ENCODE data around the gene NEK2.
"Not testable (repeated sequence)": the region's sequence is repeated elsewhere in the genome, so short reads cannot be mapped to it uniquely, and the experiment has no call there.

Gene NEK2

DNA sequence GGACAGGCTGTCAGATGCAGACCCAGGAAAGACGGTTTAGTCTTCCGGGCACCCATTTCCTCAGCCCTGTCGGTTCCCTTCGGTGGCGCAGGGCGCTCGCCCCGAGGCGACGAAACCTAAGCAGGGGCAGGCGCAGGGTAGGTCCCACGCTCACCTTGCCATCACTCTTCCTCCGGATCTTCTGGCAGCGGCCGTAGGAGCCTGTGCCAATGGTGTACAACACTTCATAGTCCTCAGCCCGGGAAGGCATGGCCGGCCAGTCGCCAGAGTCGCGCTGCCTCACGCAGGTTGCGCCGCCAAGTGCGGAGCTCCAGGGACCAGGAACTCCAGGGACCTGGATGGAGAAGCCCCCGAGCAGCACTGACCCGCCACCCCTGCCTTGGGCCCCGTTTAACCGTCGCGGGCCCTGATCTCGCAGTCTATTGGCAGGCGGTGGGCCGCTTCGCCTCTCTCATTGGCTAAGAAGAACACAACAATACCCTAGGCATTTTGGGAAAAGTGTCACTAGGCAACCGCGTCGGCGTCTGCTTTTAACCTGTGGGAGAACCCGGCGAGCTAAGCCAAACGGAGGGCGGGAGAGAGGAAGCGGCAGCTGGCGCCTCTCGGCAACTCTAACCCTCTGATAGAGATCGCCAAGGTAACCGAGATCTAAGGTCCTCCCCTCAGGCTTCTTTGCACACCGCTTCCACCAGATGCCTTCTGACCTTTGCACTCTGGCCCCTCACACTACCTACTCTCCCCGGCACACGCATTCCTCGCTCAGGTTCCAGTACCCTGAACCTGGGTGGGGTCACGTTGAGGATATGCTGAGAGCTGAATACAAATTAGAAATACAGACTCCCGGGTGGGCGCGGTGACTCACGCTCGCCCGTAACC is at the start of gene NEK2:
Gene NEK2, minus strand, starts transcription at position 392 of the 876 bp plus-strand sequence. Its CDS starts 142 bp downstream, at position 250.
- H3K4me3 ChIP-seq (ENCODE audit: low read depth, low read length) = peak within 1 kb of the TSS; percentile 80

DNA sequence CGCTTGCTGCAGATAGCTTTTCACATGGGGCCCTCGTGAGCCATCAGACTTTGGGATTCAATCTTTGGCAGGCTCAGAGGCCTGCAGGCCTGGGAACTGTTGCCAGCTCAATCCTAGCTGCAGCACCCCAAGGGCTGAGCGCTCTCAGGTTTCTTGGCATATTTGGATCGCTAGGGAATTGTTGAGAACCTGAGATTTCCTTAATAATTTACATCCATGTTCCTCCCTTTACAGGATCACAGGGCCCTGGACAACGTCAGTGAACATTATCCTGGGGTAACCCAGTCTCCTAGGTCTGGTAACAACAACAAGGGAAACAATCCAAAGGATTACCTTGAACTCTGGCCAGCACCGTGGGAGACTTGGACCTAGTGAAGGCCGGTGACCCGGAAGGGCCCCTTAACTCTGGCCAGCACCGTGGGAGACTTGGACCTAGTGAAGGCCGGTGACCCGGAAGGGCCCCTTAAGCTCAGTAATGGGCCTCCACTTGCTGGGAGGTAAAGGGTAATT is 49.3 kb upstream of the NEK2 start:
- no peak overlapping the region for H3K4me3 ChIP-seq (ENCODE audit: low read depth, low read length)

DNA sequence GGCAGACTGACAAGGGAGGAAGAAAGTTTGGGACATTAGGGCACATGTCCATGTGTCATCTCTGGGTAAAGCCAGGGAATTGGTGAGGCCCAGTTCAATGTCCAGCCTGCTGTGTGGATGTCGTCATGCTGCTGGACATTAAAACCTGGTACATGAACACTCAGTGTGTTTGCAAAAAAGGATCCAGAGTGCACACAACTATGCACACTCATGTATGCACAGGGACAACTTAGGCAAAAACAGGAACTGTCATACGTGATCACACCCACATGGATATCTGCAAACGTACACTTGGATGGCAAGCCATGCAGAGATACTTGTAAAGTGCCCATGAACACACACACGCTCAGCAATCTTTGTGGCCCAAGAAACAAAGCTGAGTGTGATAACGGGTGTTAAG is 47.9 kb upstream of the NEK2 start:
- H3K4me3 ChIP-seq (ENCODE audit: low read depth, low read length) = no peak overlapping the region

DNA sequence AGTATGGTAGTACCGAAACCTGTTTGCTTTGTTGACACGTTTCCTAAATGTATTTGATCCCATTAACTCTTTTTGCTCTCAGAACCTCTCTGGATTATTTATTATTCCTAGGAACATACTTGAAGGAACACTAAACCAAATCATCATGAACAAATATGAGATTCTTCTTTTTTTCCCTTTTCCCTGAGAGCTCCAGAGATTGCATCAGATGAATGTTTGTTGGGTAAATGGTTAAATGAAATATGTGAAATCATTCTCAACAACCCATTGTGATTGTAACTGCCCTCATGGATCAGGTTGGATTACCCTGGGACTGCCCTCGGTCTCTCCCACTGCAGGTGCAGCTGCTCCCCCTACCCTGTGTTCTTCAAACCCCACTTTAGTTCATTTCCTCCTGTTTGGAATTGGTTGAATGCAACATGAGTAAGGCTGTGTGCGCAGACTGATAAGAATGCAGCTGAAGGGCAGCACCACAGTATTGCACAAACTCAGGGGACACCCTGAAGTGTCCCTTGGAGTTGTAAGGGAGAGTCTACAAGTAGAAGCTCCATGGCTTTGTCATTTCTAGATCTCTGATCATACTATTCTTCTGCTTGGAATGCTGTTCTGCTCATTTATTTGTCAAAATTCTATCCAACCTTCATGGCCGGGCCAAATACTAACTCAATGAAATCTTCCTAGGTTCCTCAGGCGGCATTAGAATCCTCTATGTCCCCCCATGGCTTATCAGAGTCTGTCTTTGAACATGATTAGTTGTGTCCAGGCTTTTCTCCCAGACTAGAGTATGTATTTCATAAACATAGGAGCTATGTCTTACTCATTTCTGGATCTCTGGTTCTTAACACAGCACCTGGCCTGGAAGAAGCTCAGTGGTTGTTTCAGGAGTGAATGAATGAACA is 47.1 kb upstream of the NEK2 start:
- H3K4me3 ChIP-seq (ENCODE audit: low read depth, low read length) = no peak overlapping the region

DNA sequence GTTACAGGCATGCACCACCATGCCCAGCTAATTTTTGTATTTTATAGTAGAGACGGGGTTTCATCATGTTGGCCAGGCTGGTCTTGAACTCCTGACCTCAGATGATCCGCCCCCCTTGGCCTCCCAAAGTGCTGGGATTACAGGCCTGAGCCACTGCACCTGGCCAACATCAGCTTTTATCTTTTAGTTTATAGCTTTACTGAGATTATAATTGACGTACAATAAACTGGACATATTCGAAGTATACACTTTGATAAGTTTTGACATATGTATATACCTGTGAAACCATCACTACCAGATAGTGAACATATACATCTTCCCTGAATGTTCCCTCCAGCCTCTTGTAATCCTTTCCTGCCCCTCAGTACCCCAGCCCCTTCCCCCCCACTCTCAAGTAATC is 41.1 kb upstream of the NEK2 start:
- H3K4me3 ChIP-seq (ENCODE audit: low read depth, low read length) = not testable (repeated sequence)

DNA sequence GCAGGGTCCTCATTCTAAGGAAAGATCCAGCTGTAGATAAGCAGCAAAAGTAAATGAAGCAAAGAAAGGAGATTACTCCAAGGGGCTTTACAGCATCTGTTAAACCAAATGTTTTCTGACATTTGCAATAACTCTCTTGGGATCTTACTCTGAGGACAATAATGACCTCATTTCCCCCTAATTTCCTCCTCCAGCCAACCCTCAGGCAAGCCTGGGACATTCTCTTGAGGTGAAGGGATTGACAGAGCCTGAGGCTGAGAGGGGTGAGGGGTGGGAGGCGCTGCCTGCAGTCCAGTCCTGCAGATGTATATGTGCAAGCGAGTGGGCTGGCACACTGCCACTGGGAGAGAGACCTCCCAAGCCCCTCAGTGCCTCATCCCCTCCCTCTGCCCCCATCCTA is 40.5 kb upstream of the NEK2 start:
- no peak overlapping the region for H3K4me3 ChIP-seq (ENCODE audit: low read depth, low read length)

DNA sequence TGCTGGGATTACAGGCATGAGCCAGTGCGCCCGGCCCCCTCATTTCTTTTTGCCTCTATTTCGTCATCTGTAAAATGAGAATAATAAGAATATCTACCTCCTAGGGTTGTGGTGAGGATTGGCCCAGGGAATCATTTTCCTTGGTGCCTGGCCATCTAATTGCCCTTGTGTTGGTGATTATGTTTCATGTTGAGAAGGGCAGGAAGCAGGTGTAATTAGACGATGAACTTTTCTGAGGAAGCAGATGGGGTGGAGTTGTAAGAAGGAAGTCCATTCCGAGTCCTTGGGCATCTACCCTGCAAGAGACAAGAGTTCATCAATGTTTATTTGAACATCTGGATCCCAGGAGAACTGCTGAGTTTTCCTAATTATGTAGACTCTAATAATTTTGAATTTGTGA is 38.7 kb upstream of the NEK2 start:
- no peak overlapping the region for H3K4me3 ChIP-seq (ENCODE audit: low read depth, low read length)

DNA sequence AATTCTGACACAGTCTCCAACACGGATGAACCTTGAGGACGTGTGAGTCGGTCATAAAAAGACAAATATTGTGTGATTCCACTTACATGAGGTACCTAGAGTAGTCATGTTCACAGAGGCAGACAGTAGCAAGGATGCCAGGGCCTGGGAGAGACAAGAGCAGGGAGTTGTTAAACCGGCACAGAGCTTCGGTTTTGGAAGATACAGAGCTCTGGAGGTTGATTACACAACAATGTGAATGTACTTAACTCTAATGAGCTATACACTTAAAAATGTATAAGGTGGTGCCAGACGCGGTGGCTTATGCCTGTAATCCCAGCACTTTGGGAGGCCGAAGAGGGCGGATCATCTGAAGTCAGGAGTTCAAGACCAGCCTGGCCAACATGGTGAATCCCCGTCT is 37.8 kb upstream of the NEK2 start:
- H3K4me3 ChIP-seq (ENCODE audit: low read depth, low read length) = no peak overlapping the region

DNA sequence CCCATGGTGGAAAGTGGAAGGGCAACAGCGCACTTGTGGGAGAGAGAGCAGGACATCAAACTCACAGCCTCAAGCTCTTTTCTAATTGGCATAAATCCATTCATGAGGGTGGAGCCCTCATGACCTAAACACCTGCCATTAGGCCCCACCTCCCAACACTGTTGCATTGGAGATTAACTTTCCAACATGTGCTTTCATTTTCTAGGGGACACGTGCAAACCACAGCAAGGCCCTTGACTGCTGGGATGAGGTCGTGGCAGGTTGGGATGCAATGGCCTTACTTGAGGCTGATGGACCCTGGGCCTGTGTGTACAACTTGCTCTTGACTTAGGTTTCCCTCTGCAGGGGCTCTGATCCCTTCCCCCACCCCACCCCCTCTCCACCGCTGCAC is 35.9 kb upstream of the NEK2 start:
- no peak overlapping the region for H3K4me3 ChIP-seq (ENCODE audit: low read depth, low read length)

DNA sequence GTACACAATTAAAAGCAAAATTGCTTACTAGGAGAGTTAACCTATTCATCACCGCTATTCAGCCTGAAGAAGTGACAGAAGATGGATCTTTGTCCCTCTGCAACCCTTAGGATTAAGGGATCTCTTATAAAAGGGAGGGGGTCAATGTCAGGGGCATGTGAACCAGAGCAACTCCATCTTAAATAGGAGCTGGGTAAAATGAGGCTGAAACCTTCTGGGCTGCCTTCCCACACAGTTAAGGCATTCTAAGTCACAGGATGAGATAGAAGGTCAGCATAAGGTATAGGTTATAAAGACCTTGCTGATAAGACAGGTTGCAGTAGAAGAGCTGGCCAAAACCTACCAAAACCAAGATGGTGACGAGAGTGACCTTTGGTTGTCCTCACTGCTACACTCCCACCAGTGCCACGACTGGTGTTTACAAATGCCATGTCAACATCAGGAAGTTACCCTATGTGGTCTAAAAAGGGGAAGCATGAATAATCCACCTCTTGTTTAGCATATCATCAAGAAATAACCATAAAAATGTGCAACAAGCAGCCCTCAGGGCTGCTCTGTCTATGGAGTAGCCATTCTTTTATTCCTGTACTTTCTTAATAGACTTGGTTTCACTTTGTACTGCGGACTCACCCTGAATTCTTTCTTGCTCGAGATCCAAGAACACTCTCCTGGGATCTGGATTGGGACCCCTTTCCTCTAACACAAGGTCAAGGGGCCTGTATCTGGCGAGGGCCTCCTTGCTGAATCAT is 35.3 kb upstream of the NEK2 start:
- no peak overlapping the region for H3K4me3 ChIP-seq (ENCODE audit: low read depth, low read length)

DNA sequence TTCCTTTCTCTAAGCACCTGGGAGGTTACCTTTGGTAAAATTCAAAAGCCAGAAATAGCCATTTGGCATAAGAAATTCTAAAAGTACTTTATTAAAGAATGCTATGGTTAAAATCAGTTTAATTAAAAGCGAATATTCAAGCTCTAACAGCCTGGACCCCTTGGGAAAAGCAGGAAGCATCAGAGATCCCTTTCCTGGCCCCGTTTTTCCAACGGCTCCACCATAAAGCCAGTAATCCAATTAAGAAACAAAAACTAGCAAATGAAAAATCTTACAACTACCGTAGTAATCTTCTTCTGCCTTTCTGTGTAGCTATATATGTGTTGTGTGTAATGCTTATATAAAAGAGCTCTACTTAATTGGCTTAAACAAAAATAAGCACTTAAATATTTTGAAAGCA is 33.5 kb upstream of the NEK2 start:
- H3K4me3 ChIP-seq (ENCODE audit: low read depth, low read length) = no peak overlapping the region

DNA sequence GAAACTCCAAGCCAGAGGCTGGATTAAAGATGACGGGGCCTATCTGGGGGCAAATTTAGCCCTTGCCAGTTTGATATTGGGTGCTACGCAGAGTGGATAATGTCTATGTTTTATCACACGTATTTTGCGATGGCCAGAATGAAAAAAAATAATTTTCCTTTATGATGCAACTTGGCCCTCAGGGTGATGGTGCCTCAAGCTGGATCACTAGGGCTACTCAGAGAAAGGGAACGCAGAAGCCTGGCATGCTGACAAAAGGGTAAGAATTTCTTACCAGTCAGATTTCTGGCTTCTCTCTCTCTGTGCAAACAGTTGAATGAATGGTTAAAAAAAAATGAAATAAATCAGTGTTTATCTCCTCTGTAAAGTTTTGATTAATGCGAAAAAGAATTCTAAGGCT is 32.6 kb upstream of the NEK2 start:
- H3K4me3 ChIP-seq (ENCODE audit: low read depth, low read length) = no peak overlapping the region

DNA sequence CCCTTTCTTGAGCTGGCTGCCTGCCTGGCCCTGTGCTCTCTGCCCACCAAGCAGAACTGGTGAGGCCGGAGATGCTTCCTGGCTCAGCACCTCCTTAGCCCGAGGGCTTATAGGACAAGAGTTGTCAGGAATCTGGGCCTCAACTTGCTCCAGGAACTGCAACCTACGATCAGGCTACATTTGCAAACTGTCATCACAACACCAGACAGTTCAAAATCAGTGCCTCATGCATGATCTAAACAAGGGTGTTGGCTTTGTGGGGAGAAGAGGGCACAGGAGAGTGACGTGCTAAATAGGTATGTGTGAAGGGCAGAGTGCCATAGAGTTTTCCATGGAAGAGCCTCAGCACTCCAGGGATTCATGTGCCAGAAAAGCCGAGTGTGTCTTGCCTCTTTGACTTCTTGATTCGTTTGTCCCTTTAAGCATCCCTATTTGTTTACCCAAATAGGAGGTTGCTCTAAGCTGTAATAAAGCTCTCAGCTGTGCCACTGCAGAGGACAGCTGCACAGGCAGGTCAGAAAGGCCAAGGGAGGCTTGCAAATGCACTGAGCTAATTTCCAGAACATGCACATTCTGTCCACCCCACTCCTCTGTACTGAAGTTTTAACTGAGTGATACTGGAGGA is 30.2 kb upstream of the NEK2 start:
- no peak overlapping the region for H3K4me3 ChIP-seq (ENCODE audit: low read depth, low read length)

DNA sequence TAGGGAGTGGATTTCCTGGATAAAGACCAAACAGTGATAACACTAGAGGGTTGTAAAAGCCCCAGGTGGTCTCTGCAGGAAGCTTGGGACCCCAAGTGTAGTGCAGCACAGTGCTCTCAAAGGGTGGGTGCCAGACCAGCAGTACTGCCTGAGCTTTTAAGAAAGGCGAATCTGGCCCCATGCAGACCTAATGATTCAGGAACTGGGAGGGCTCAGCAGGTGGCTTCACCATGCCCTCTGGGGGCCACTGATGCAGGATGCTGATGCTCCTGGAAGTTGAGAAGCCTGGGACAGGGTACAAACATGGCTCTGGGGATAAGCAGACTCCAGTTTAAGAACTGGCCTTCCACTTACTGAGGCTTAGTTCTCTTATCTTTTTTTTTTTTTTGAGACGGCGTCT is 29.1 kb upstream of the NEK2 start:
- H3K4me3 ChIP-seq (ENCODE audit: low read depth, low read length) = no peak overlapping the region

DNA sequence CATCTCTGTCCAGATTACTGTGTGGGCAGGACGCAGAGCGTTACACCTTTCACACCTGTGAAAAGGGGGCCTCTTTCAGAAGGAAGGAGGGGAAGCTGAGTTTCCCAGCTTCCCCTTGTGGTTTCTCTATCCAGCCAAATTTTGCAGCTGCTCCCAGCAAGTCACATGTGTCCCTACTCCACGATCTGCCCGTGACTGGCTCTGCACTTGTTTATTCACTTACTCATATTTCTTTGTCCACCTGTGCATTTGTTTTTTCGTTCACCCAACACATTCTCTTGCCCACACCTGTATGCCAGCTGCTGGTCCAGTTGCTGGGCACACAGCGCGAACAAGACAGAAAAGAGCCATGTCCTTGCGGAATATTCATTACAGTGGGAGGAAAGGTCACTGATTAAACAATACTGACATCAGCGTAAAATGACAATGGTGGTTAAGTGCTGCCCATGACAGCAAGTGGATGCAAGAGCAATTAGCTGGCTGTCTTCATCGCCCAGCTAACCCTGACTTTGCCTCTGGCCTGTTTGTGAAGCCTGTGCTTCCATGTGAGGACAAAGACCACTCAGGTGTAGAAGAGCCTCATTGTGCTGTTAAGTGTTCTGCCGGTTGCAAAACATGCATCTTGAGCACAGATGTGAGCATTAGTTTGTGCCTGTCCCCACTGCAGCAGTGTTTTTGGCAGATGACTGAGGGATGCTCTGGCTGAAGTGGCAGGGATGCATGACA is 28.6 kb upstream of the NEK2 start:
- no peak overlapping the region for H3K4me3 ChIP-seq (ENCODE audit: low read depth, low read length)

DNA sequence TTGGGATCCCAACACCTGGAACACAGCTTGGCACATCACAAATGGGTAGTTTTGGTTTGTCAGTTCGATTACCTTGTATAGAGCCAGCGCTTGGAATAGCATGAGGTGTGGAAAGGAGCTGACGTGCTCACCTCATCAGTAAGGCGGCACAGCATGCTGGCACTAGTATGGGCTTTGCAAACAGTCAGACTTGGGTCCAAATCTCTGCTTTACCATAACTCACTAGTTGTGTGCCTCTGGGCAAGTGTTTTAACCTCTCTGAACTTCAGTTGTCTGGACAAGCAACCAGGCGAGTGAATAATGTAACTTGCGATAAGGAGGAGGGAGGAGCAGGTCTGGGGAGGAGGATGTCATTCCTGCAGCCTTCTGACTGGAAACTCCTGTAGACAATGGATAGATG is 26.3 kb upstream of the NEK2 start:
- no peak overlapping the region for H3K4me3 ChIP-seq (ENCODE audit: low read depth, low read length)

DNA sequence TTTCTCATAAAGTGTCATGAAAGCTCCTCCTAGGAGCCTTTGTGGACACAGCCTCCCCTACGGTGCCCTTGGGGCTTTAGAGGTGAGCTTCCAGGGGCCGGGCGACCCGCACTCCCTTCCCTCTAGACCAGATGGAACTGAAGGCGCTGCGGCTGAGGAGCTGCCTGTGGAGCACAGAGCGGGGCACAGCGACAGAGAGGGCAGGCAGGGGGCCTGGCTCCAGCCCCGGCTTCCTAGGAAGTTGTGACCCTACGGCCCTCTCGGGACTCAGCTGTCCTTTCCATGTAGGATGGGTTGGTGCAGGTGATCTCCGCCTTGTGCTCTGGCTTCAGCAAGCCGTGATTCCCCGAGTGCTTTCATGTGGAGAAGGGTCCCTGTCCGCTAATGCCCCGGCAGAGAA is 23.6 kb upstream of the NEK2 start:
- H3K4me3 ChIP-seq (ENCODE audit: low read depth, low read length) = peak overlapping the region; percentile 43

DNA sequence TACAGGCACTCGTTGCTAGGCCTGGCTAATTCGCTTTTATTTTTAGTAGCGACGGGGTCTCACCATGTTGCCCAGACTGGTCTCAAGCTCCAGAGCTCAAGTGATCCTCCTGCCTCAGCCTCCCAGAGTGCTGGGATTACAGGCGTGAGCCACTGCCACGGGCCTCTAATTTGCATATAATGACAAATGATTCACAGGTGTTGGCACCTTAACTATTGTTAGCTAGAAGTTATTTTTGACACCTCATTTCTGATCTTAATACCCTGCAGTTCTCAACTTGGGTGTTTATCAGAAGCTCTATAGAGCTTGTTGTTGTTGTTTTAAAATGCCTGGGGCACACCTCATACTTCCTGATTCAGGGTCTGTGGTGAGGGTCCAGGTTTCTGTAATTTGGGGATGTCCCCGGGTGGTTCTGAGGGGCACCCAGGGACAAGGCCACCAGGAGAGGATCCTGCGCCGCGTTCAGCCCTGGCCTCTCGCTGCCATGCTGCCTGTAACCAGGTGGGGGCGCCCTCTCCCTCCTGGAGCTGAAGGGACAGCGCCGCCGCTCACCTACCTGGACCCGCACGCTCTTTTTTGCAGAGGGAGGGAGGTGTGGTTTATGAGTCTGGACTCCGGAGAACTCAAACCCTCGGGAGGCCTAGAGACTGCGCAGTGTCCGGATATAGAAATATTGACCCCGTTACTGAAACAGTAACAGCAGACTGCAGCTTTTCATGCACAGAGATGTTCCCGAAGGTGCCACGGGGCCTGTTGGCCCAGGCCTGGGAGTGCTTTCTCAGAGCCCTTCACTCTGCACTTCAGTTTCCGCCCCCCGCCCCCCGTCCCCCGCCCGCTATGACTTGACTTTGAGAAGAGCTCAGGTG is 23.0 kb upstream of the NEK2 start:
- H3K4me3 ChIP-seq (ENCODE audit: low read depth, low read length) = peak overlapping the region; percentile 43

DNA sequence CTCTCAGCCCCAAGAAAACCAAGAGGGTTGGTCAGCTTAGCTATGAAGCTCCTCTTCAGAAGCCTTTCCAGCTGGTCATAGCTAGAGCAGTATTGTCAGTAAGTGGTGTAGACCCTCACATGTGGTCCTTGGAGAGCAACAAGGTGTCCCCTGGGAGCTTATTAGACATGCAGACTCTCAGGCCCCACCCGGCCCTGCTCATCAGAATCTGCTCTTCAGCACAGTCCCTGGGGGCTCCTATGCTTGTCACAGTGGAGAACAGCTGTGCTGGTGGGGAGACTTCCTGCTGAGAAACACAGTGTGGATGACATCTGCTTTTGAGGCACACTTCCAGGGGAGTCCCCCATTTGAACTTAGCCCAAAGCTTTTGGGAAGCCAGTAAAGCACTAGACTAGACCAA is 21.9 kb upstream of the NEK2 start:
- H3K4me3 ChIP-seq (ENCODE audit: low read depth, low read length) = no peak overlapping the region
